Loucy (cell line): ENCODE results near the gene GCHFR.

Source experiments
- H2AFZ ChIP-seq: fragments of 200-600 bp; sonication (generic); 2 replicates; pipeline ENCODE4 v1.6.0; 2016; ENCODE audit warnings: antibody characterized with exemption, mild to moderate bottlenecking, low read length, moderate library complexity
- H3F3A ChIP-seq: fragments of 200-600 bp; 2 replicates; pipeline ENCODE4 v1.6.0; 2016; ENCODE audit warnings: antibody characterized with exemption, low read depth, mild to moderate bottlenecking
- H3K27me3 ChIP-seq: fragments of 200-600 bp; sonication (generic); 2 replicates; pipeline ENCODE4 v1.6.1; 2014; ENCODE audit warnings: low read length, mild to moderate bottlenecking; ENCODE audit not compliant: insufficient read depth, poor library complexity, severe bottlenecking
- H3K36me3 ChIP-seq: fragments of 200-600 bp; sonication (generic); 2 replicates; pipeline ENCODE4 v1.6.1; 2016; ENCODE audit warnings: low read length; ENCODE audit not compliant: insufficient read depth
- H3K4me1 ChIP-seq: fragments of 200-600 bp; sonication (generic); 2 replicates; pipeline ENCODE4 v1.5.1; 2014; ENCODE audit warnings: low read length, mild to moderate bottlenecking; ENCODE audit not compliant: insufficient read depth, poor library complexity, severe bottlenecking
- H3K4me2 ChIP-seq: fragments of 200-600 bp; sonication (generic); 2 replicates; pipeline ENCODE4 v1.6.0; 2014; ENCODE audit warnings: antibody characterized with exemption, low read length, low read depth, mild to moderate bottlenecking; ENCODE audit not compliant: poor library complexity, severe bottlenecking
- H3K4me3 ChIP-seq: fragments of 200-600 bp; sonication (generic); 2 replicates; pipeline ENCODE4 v1.5.1; 2014; ENCODE audit warnings: low read length, mild to moderate bottlenecking, mixed read lengths; ENCODE audit not compliant: poor library complexity, severe bottlenecking
- H3K79me2 ChIP-seq: fragments of 200-600 bp; sonication (generic); 2 replicates; pipeline ENCODE4 v1.6.1; 2014; ENCODE audit warnings: low read length; ENCODE audit not compliant: insufficient read depth
- H3K9ac ChIP-seq: fragments of 200-600 bp; sonication (generic); 2 replicates; pipeline ENCODE4 v1.6.0; 2014; ENCODE audit warnings: mild to moderate bottlenecking, low read depth, low read length, moderate library complexity; ENCODE audit not compliant: poor library complexity, severe bottlenecking
- H3K9me2 ChIP-seq: fragments of 200-600 bp; sonication (generic); replicated peaks from 2 replicates; pipeline ENCODE4 v1.6.1; 2016; ENCODE audit warnings: low read depth, low read length, mixed read lengths
- H3K9me3 ChIP-seq: fragments of 200-600 bp; sonication (generic); 2 replicates; pipeline ENCODE4 v1.6.1; 2014; ENCODE audit warnings: mild to moderate bottlenecking, antibody characterized with exemption, low read length, low read depth; ENCODE audit not compliant: insufficient read depth
- H4K20me1 ChIP-seq: fragments of 200-600 bp; sonication (generic); 2 replicates; pipeline ENCODE4 v1.6.0; 2014; ENCODE audit warnings: antibody characterized with exemption, low read length, mild to moderate bottlenecking; ENCODE audit not compliant: insufficient read depth, poor library complexity, severe bottlenecking
- EZH2phosphoT487 ChIP-seq: fragments of 200-600 bp; IDR thresholded peaks from 2 replicates; pipeline ENCODE4 v1.6.1; 2018; ENCODE audit warnings: antibody characterized with exemption, mild to moderate bottlenecking, moderate library complexity, borderline replicate concordance
- TF ChIP-seq, protein P1 (sequence below): fragments of 200-600 bp; sonication (generic); conservative IDR thresholded peaks from 2 replicates; pipeline ENCODE4 v1.5.1; 2014; ENCODE audit warnings: mild to moderate bottlenecking, antibody characterized with exemption, low read length

Gene GCHFR

DNA sequence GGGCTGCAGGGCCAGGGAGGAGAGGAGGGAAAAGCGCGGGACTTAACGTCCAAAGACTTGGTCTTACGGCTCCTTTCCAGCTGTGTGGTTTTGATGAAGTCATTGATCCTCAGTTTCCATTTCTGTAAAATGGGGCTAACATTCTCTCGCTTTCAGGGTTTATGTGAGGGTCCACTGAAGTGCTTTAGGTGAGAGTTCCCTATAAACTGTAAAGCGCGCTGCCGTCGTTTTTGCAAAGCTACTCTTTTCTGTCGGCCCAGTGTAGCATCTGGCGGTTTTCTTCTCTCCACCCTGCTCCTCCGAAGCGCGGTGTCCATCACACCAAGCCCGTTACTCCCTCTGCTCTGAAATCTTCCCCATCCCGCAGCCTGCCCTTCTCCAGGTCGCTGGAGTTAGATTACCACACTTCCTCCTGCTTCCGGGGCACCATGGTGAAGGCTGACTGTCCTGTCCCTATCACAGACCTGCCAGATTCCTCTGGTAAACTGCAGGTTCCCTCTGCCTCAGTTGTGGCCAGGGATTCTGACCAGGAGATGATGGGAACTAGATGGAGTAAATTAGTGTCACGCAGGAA lies 44.1 kb downstream of the GCHFR start:
- peak overlapping the region; percentile 94 for H3K9ac ChIP-seq
- H4K20me1 ChIP-seq: no peaks in the 10 kb centered on the region
- no peaks in the 10 kb centered on the region for H3K27me3 ChIP-seq
- H3K4me1 ChIP-seq: peaks cover 10% of the 10 kb centered on the region
- no peaks in the 10 kb centered on the region for H3K9me2 ChIP-seq
- H3K9me3 ChIP-seq: no peaks in the 10 kb centered on the region
- H3K4me2 ChIP-seq: peak overlapping the region; percentile 73
- no peaks in the 10 kb centered on the region for H3K36me3 ChIP-seq
- H3F3A ChIP-seq: no peaks in the 10 kb centered on the region
- peak overlapping the region; percentile 88 for H3K4me3 ChIP-seq
- H3K79me2 ChIP-seq: peaks cover 26% of the 10 kb centered on the region; the same call in 1 of the 2 replicates
- peak overlapping the region; percentile 47 for H2AFZ ChIP-seq
- no peak for TF ChIP-seq EZH2phosphoT487

DNA sequence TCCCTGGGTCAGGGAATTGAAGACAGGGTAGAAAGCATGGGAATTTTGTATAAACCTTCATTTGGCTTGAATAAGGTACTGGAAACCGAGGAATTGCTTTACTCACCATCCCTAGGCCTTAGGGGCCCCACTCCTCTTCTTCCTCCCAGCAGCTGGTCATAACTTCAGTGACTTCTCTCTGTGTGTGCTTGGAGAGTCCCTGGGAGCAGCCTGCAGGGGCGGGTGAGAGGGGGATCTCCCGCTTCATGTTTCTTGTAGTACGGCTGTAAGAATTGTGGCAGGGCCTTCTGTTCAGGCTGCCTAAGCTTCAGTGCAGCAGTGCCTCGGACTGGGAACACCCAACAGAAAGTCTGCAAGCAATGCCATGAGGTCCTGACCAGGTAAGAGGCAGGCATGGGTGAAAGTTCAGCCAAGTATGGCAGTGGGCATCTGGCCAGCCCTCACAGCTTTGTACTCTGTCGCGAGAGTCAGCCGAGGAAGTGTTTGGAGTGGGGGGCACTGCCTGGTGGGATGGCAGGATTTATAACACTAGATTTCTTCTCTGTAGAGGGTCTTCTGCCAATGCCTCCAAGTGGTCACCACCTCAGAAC lies 45.1 kb downstream of the GCHFR start:
- Histone ChIP-seq H3K9ac (peak overlapping the region; percentile 94), H3K4me3 (no peak overlapping the region), H3K4me2 (peak overlapping the region; percentile 73), H3K79me2 (peaks cover 22% of the 10 kb centered on the region; the same call in 1 of the 2 replicates), H3K9me3 (no peaks in the 10 kb centered on the region), H3K27me3 (no peaks in the 10 kb centered on the region), H3K36me3 (no peaks in the 10 kb centered on the region), H3K9me2 (no peaks in the 10 kb centered on the region), H3K4me1 (peaks cover 10% of the 10 kb centered on the region), H4K20me1 (no peaks in the 10 kb centered on the region), H2AFZ (no peak overlapping the region), H3F3A (no peaks in the 10 kb centered on the region)
- no peak for TF ChIP-seq EZH2phosphoT487
- TF ChIP-seq, protein P1, sequence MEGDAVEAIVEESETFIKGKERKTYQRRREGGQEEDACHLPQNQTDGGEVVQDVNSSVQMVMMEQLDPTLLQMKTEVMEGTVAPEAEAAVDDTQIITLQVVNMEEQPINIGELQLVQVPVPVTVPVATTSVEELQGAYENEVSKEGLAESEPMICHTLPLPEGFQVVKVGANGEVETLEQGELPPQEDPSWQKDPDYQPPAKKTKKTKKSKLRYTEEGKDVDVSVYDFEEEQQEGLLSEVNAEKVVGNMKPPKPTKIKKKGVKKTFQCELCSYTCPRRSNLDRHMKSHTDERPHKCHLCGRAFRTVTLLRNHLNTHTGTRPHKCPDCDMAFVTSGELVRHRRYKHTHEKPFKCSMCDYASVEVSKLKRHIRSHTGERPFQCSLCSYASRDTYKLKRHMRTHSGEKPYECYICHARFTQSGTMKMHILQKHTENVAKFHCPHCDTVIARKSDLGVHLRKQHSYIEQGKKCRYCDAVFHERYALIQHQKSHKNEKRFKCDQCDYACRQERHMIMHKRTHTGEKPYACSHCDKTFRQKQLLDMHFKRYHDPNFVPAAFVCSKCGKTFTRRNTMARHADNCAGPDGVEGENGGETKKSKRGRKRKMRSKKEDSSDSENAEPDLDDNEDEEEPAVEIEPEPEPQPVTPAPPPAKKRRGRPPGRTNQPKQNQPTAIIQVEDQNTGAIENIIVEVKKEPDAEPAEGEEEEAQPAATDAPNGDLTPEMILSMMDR: no peak

GRCh38 chr15:40812721-40813425 lies 49.0 kb downstream of the GCHFR start:
- H3K36me3 ChIP-seq: no peaks in the 10 kb centered on the region
- no peaks in the 10 kb centered on the region for H3K27me3 ChIP-seq

More at GRCh38 chr15:40812721-40813425, 49.0 kb downstream of the GCHFR start:
- H3K9me2 ChIP-seq: no peaks in the 10 kb centered on the region
- no peak overlapping the region for H2AFZ ChIP-seq
- H4K20me1 ChIP-seq: no peaks in the 10 kb centered on the region
- H3K4me1 ChIP-seq: peaks cover 10% of the 10 kb centered on the region
- no peaks in the 10 kb centered on the region for H3F3A ChIP-seq
- no peak for TF ChIP-seq EZH2phosphoT487
- TF ChIP-seq, protein P1: no peak
- H3K9me3 ChIP-seq: no peaks in the 10 kb centered on the region
- no peak overlapping the region for H3K4me2 ChIP-seq
- no peak overlapping the region for H3K4me3 ChIP-seq
- H3K9ac ChIP-seq: no peak overlapping the region
- peaks cover 6% of the 10 kb centered on the region; the same call in 1 of the 2 replicates for H3K79me2 ChIP-seq
